ENCODE results near the gene NMBR. TPM values are rescaled to one million over a fixed set of nuclear protein-coding genes. Genes with fewer than 3 reads are reported as not detected.
"Not testable (repeated sequence)": the region's sequence is repeated elsewhere in the genome, so short reads cannot be mapped to it uniquely, and the experiment has no call there.

The NMBR gene
- polyA plus RNA-seq, 1 experiment, result not detected

DNA sequence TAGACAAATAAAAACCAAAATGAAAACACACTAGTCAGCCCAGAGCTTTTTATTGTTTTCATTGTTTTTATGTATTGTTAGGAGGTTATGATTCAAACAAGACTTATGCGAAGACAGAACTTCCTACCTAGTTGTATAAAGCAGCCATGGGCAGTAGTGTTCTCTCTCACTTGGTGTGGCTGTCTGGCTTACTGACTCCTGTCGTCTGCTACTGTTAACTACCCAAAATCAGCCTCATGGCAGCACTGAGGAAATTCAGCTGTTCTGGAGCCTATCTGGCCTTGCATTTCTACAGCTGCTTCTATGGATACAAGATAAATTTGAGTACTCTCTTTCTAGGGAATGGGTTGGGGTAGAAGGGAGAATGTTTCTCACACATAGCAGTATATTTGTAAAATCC, 20.6 kb upstream of the NMBR start:
- Histone ChIP-seq H3K27me3 (ENCODE audit: control insufficient read depth, insufficient read depth, low read length) (no peaks in the 10 kb centered on the region), H3K36me3 (ENCODE audit: control insufficient read depth, insufficient read depth, low read length) (peaks cover 1% of the 10 kb centered on the region), H3K4me3 (ENCODE audit: low read depth, low read length) (no peak overlapping the region)
- TF ChIP-seq, protein P1, sequence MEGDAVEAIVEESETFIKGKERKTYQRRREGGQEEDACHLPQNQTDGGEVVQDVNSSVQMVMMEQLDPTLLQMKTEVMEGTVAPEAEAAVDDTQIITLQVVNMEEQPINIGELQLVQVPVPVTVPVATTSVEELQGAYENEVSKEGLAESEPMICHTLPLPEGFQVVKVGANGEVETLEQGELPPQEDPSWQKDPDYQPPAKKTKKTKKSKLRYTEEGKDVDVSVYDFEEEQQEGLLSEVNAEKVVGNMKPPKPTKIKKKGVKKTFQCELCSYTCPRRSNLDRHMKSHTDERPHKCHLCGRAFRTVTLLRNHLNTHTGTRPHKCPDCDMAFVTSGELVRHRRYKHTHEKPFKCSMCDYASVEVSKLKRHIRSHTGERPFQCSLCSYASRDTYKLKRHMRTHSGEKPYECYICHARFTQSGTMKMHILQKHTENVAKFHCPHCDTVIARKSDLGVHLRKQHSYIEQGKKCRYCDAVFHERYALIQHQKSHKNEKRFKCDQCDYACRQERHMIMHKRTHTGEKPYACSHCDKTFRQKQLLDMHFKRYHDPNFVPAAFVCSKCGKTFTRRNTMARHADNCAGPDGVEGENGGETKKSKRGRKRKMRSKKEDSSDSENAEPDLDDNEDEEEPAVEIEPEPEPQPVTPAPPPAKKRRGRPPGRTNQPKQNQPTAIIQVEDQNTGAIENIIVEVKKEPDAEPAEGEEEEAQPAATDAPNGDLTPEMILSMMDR (IDR thresholded peaks at IDR 0.05; ENCODE audit: insufficient read depth, low read depth, low read length), result no peak
- CTCF ChIA-PET, result interaction anchor here (0.5 kb wide), 1 partner anchor 40 kb away, joined by 3 read pairs; no protein-coding TSS in a partner anchor
- POLR2A ChIA-PET, result no interaction called here
- no peak for DNase-seq (ENCODE audit: low read depth)

DNA sequence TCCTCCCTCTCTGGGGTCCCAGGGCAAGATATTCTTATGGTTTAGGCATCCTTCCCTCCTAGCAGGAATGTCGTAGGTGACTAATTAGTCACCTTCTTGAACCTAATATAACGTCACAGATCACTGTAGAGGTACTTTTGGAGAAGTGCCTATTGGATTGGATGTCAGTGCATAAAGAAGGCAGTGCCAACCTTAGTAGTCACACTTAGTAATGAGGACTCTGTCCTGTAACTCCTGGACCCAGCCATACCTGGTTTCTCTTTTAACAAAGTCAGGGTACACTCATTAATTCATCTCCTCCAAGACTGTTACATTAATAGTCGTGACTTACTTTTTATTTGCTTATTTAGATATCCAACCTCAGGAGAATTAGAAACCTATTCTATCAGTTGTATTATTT, 20.1 kb upstream of the NMBR start:
- ChIA-PET CTCF (interaction anchor here (0.5 kb wide), 1 partner anchor 41 kb away, joined by 3 read pairs; no protein-coding TSS in a partner anchor), POLR2A (no interaction called here)
- TF ChIP-seq, protein P1 (IDR thresholded peaks at IDR 0.05; ENCODE audit: insufficient read depth, low read depth, low read length), result no peak
- Histone ChIP-seq H3K4me3 (ENCODE audit: low read depth, low read length) (no peak overlapping the region), H3K27me3 (ENCODE audit: control insufficient read depth, insufficient read depth, low read length) (no peaks in the 10 kb centered on the region), H3K36me3 (ENCODE audit: control insufficient read depth, insufficient read depth, low read length) (peaks cover 1% of the 10 kb centered on the region)
- no peak for DNase-seq (ENCODE audit: low read depth)

- DNase-seq (ENCODE audit: low read depth), result no peak
- H3K4me3 ChIP-seq (ENCODE audit: low read depth, low read length), result no peak overlapping the region
- TF ChIP-seq, protein P1 (IDR thresholded peaks at IDR 0.05; ENCODE audit: insufficient read depth, low read depth, low read length), result no peak
- no peaks in the 10 kb centered on the region for H3K27me3 ChIP-seq (ENCODE audit: control insufficient read depth, insufficient read depth, low read length)
- CTCF ChIA-PET, result interaction anchor here (2.3 kb wide), 1 partner anchor 9 kb away, joined by 15 read pairs; no protein-coding TSS in a partner anchor
- peaks cover 1% of the 10 kb centered on the region for H3K36me3 ChIP-seq (ENCODE audit: control insufficient read depth, insufficient read depth, low read length)
- POLR2A ChIA-PET, result no interaction called here
These were observed 18.3 kb upstream of the NMBR start for GRCh38 chr6:142165227-142165626.

GRCh38 chr6:142162780-142163179, 15.9 kb upstream of the NMBR start:
- peaks cover 1% of the 10 kb centered on the region for H3K36me3 ChIP-seq (ENCODE audit: control insufficient read depth, insufficient read depth, low read length)
- ChIA-PET POLR2A (no interaction called here), CTCF (interaction anchor here (1.1 to 1.6 kb wide), 2 partner anchors 35 to 43 kb away, joined by 3 to 4 read pairs; no protein-coding TSS in a partner anchor)
- TF ChIP-seq, protein P1 (IDR thresholded peaks at IDR 0.05; ENCODE audit: insufficient read depth, low read depth, low read length), result no peak
- H3K4me3 ChIP-seq (ENCODE audit: low read depth, low read length), result no peak overlapping the region
- no peaks in the 10 kb centered on the region for H3K27me3 ChIP-seq (ENCODE audit: control insufficient read depth, insufficient read depth, low read length)
- no peak for DNase-seq (ENCODE audit: low read depth)

GRCh38 chr6:142156758-142157068, 9.8 kb upstream of the NMBR start:
- H3K4me3 ChIP-seq (ENCODE audit: low read depth, low read length); H3K27me3 ChIP-seq (ENCODE audit: control insufficient read depth, insufficient read depth, low read length); H3K36me3 ChIP-seq (ENCODE audit: control insufficient read depth, insufficient read depth, low read length); DNase-seq (ENCODE audit: low read depth); POLR2A ChIA-PET: not testable (repeated sequence)
- CTCF ChIA-PET, result interaction anchor here (0.6 to 3.0 kb wide), 15 partner anchors 8 to 450 kb away, joined by 3 to 15 read pairs (median 6); partner anchors contain the start of genes NMBR and VTA1

Data from BJ (cell line).